DOHH2 (cell line): ENCODE results near the gene SPRR3.
A peak's percentile ranks its signal among the peaks of the same experiment; 100 is the strongest.

Source experiments
- H3F3A ChIP-seq: fragments of 200-600 bp; sonication (generic), shearing (Covaris generic); 2 replicates; pipeline ENCODE4 v1.6.0; 2016; ENCODE audit warnings: antibody characterized with exemption, mild to moderate bottlenecking; ENCODE audit not compliant: control insufficient read depth, insufficient read depth
- H3K27ac ChIP-seq: fragments of 200-600 bp; sonication (generic); 2 replicates; pipeline ENCODE4 v1.5.1; 2014; ENCODE audit warnings: low read depth, mild to moderate bottlenecking, low read length, moderate library complexity
- H3K27me3 ChIP-seq: fragments of 200-600 bp; sonication (generic); 2 replicates; pipeline ENCODE4 v1.6.1; 2014; ENCODE audit warnings: mild to moderate bottlenecking, low read length, mixed read lengths; ENCODE audit not compliant: control insufficient read depth
- H3K36me3 ChIP-seq: fragments of 200-600 bp; sonication (generic); 2 replicates; pipeline ENCODE4 v1.6.1; 2014; ENCODE audit warnings: mild to moderate bottlenecking, low read length, moderate library complexity, mixed read lengths; ENCODE audit not compliant: control insufficient read depth
- H3K4me1 ChIP-seq: fragments of 200-600 bp; sonication (generic); 2 replicates; pipeline ENCODE4 v1.6.1; 2014; ENCODE audit warnings: mild to moderate bottlenecking, low read length, mixed read lengths; ENCODE audit not compliant: control insufficient read depth
- H3K4me2 ChIP-seq: fragments of 200-600 bp; sonication (generic); 2 replicates; pipeline ENCODE4 v1.6.0; 2014; ENCODE audit warnings: mild to moderate bottlenecking, low read length, moderate library complexity
- H3K4me3 ChIP-seq: fragments of 200-600 bp; sonication (generic); 2 replicates; pipeline ENCODE4 v1.5.1; 2014; ENCODE audit warnings: mild to moderate bottlenecking, low read length, mixed read lengths
- H3K79me2 ChIP-seq: fragments of 200-600 bp; sonication (generic); 2 replicates; pipeline ENCODE4 v1.6.1; 2014; ENCODE audit warnings: mild to moderate bottlenecking, low read length, mixed read lengths; ENCODE audit not compliant: control insufficient read depth
- H3K9me2 ChIP-seq: fragments of 200-600 bp; sonication (generic); replicated peaks from 2 replicates; pipeline ENCODE4 v1.6.1; 2014; ENCODE audit warnings: mild to moderate bottlenecking, low read length, mixed read lengths; ENCODE audit not compliant: control insufficient read depth
- H3K9me3 ChIP-seq: fragments of 200-600 bp; sonication (generic); 2 replicates; pipeline ENCODE4 v1.6.1; 2014; ENCODE audit warnings: antibody characterized with exemption, low read length, mixed read lengths; ENCODE audit not compliant: control insufficient read depth, insufficient read depth
- H4K20me1 ChIP-seq: fragments of 200-600 bp; sonication (generic); 2 replicates; pipeline ENCODE4 v1.6.0; 2014; ENCODE audit warnings: low read depth, mild to moderate bottlenecking, antibody characterized with exemption, low read length, moderate library complexity; ENCODE audit not compliant: control insufficient read depth, insufficient read depth
- EZH2phosphoT487 ChIP-seq: fragments of 200-600 bp; sonication (generic); IDR thresholded peaks from 2 replicates; pipeline ENCODE4 v1.6.1; 2017; ENCODE audit warnings: borderline replicate concordance, mild to moderate bottlenecking, antibody characterized with exemption, low read length, moderate library complexity, mixed read lengths
- TF ChIP-seq, protein P1 (sequence below): fragments of 200-600 bp; sonication (generic); IDR thresholded peaks from one replicate; pipeline ENCODE4 v1.5.1; 2014; ENCODE audit warnings: antibody characterized with exemption, mild to moderate bottlenecking, low read depth, low read length; ENCODE audit not compliant: poor library complexity, severe bottlenecking

Gene SPRR3

DNA sequence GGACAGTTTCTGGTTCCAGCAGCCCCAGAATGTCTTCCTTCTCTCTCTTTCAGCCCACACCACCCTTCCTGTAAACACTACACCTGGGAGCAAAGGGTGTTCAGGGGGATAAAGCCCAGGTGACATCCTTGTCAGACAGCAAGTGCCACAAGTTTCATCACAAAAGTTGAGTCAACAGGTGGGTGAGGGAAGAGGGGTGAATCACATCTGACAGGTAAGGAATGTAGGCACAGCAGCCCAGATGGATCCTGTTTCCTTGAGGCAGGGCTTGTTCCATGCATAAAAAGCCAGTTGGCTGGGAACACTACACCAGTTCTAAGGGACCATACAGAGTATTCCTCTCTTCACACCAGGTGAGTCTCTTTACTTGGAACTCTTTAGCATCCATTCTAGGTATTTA, 29.3 kb downstream of the SPRR3 start, which contains the start of gene SPRR1B:
Gene SPRR1B, plus strand, starts transcription at position 309 of the 400 bp plus-strand sequence. CDS start 1,143 bp downstream, outside the sequence.
- Histone ChIP-seq H3K36me3 (no peaks in the 10 kb centered on the region), H3K4me1 (no peaks in the 10 kb centered on the region), H4K20me1 (no peaks in the 10 kb centered on the region), H3K79me2 (no peaks in the 10 kb centered on the region), H3K9me2 (no peaks in the 10 kb centered on the region), H3K27ac (no peak within 1 kb of the TSS), H3K27me3 (no peaks in the 10 kb centered on the region), H3K9me3 (no peaks in the 10 kb centered on the region), H3K4me3 (no peak within 1 kb of the TSS), H3F3A (no peaks in the 10 kb centered on the region), H3K4me2 (no peak within 1 kb of the TSS)
- TF ChIP-seq EZH2phosphoT487: no peak
- TF ChIP-seq, protein P1, sequence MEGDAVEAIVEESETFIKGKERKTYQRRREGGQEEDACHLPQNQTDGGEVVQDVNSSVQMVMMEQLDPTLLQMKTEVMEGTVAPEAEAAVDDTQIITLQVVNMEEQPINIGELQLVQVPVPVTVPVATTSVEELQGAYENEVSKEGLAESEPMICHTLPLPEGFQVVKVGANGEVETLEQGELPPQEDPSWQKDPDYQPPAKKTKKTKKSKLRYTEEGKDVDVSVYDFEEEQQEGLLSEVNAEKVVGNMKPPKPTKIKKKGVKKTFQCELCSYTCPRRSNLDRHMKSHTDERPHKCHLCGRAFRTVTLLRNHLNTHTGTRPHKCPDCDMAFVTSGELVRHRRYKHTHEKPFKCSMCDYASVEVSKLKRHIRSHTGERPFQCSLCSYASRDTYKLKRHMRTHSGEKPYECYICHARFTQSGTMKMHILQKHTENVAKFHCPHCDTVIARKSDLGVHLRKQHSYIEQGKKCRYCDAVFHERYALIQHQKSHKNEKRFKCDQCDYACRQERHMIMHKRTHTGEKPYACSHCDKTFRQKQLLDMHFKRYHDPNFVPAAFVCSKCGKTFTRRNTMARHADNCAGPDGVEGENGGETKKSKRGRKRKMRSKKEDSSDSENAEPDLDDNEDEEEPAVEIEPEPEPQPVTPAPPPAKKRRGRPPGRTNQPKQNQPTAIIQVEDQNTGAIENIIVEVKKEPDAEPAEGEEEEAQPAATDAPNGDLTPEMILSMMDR: no peak

DNA sequence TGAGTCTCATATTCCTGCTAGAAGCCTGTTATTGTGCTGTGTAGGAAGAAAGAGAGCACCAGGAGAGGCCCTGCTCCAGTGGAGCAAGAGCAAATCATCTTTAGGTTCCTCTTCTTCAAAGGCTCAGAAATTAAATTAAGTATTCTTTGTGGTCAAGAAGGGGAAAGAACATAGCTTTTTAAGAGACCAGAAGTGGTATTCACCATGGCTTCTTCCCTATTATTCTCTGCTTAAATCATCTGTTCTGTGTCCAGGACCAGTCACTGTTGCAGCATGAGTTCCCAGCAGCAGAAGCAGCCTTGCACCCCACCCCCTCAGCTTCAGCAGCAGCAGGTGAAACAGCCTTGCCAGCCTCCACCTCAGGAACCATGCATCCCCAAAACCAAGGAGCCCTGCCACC, 30.5 kb downstream of the SPRR3 start:
- Histone ChIP-seq H3K79me2 (no peaks in the 10 kb centered on the region), H3K4me1 (no peaks in the 10 kb centered on the region), H4K20me1 (no peaks in the 10 kb centered on the region), H3K9me2 (no peaks in the 10 kb centered on the region), H3F3A (no peaks in the 10 kb centered on the region), H3K4me2 (no peak overlapping the region), H3K27ac (no peak overlapping the region), H3K9me3 (no peaks in the 10 kb centered on the region), H3K27me3 (no peaks in the 10 kb centered on the region), H3K4me3 (no peak overlapping the region), H3K36me3 (no peaks in the 10 kb centered on the region)
- TF ChIP-seq, protein P1: no peak
- no peak for TF ChIP-seq EZH2phosphoT487

DNA sequence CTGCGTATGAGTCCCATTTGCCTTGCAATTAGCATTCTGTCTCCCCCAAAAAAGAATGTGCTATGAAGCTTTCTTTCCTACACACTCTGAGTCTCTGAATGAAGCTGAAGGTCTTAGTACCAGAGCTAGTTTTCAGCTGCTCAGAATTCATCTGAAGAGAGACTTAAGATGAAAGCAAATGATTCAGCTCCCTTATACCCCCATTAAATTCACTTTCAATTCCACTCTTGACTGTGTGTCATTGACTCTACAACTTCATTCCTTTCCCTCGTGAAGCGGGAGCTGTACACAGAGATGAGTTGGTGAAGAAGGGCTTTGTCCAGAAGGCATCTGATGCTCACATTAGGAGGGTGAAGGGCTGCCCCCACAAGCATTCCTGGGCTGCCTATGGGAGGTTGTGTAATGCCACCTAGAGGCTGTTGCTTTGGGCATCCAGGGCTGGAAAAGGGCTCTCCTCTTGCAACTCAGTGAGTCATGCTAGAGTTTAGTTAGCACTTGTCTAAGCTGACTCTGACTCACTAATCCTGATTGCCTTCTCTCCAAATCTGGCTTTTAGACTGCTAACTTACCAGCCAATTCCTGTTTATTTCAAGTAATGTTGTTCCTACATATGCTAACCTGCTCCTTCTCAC, 31.2 kb downstream of the SPRR3 start:
- Histone ChIP-seq H4K20me1 (no peaks in the 10 kb centered on the region), H3K4me1 (no peaks in the 10 kb centered on the region), H3K9me3 (no peaks in the 10 kb centered on the region), H3K4me2 (no peak overlapping the region), H3K27ac (no peak overlapping the region), H3K36me3 (no peaks in the 10 kb centered on the region), H3K9me2 (no peaks in the 10 kb centered on the region), H3K79me2 (no peaks in the 10 kb centered on the region), H3F3A (no peaks in the 10 kb centered on the region), H3K27me3 (no peaks in the 10 kb centered on the region), H3K4me3 (no peak overlapping the region)
- TF ChIP-seq, protein P1: peak; percentile 28
- no peak for TF ChIP-seq EZH2phosphoT487
